IPS DF 6.9 (cell line): Measurements from ENCODE around the gene SWI5.

Experiments
- DNase-seq: peaks from one replicate; pipeline ENCODE4 v3.0.0-alpha.2; 2013; ENCODE audit warnings: low read depth, low spot score
- H3K27ac ChIP-seq: one replicate; pipeline ENCODE4 v1.5.1; 2013; ENCODE audit warnings: low read length, control low read depth
- H3K27me3 ChIP-seq: 2 replicates; pipeline ENCODE4 v1.6.1; 2013; ENCODE audit warnings: mild to moderate bottlenecking, low read length; ENCODE audit not compliant: control insufficient read depth, insufficient read depth
- H3K36me3 ChIP-seq: 2 replicates; pipeline ENCODE4 v1.6.1; 2013; ENCODE audit warnings: low read length; ENCODE audit not compliant: control insufficient read depth, insufficient read depth
- H3K4me1 ChIP-seq: 2 replicates; pipeline ENCODE4 v1.6.1; 2013; ENCODE audit warnings: low read length; ENCODE audit not compliant: control insufficient read depth, insufficient read depth
- H3K4me3 ChIP-seq: 2 replicates; pipeline ENCODE4 v1.5.1; 2013; ENCODE audit warnings: mild to moderate bottlenecking, low read length
- H3K9me3 ChIP-seq: 2 replicates; pipeline ENCODE4 v1.6.1; 2013; ENCODE audit warnings: low read length, inconsistent platforms; ENCODE audit not compliant: control insufficient read depth, insufficient read depth
- WGBS: extraction: QIAGEN DNeasy Blood & Tissue Kit; methylation state at CpG from one replicate; pipeline ENCODE4 v1.1.7; 2013; ENCODE audit warnings: mixed read lengths, missing lambda C conversion rate; ENCODE audit not compliant: insufficient read length, insufficient coverage; 5-methylcytosine and 5-hydroxymethylcytosine counted together

The SWI5 gene

DNA sequence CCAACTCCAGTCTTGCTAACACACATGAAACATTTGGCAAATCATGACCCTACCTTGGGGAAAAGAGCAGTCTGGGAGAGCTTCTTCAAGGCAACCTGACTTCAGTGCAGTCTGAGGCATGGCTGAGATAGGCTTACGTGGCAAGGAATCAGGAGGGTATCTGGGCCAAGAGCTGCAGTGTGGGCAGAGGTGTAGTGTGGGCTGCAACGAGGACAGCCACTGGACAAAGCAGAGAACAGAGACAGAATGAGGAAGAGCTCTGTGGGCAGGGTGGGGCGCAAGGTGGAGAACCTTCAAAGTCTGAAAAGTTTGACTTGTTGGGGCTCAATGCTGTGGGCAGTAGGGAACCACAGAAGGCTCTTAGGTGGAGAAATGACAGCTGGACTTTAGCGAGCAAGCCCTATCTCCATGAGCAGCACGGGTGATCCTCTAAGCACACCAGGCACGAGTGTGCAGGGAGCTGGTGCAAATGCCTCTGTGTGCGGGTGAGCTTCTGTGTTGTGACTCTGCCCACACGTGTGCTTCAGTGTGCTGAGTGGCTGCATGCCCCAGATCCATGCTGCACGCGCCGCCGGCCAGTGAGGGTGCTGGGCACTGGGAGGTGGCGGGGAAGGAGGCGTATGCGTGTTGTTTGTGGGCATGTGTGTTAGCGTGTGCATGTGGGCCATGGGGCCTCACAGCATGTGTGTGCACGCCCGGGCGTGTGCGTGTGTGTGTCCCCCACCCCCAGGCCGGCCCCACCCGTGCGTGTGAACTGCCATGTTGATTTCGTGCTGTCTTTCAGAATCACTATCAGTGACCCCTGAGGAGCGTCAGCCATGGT, 23.5 kb upstream of the SWI5 start:
- H3K27me3 ChIP-seq = no peaks in the 10 kb centered on the region
- WGBS = no CpG with 5 or more reads among the region's 25 CpGs
- H3K27ac ChIP-seq = no peak overlapping the region
- DNase-seq = no peak
- no peak overlapping the region for H3K4me3 ChIP-seq
- peaks cover 8% of the 10 kb centered on the region for H3K36me3 ChIP-seq
- peaks cover 3% of the 10 kb centered on the region for H3K4me1 ChIP-seq
- no peaks in the 10 kb centered on the region for H3K9me3 ChIP-seq

DNA sequence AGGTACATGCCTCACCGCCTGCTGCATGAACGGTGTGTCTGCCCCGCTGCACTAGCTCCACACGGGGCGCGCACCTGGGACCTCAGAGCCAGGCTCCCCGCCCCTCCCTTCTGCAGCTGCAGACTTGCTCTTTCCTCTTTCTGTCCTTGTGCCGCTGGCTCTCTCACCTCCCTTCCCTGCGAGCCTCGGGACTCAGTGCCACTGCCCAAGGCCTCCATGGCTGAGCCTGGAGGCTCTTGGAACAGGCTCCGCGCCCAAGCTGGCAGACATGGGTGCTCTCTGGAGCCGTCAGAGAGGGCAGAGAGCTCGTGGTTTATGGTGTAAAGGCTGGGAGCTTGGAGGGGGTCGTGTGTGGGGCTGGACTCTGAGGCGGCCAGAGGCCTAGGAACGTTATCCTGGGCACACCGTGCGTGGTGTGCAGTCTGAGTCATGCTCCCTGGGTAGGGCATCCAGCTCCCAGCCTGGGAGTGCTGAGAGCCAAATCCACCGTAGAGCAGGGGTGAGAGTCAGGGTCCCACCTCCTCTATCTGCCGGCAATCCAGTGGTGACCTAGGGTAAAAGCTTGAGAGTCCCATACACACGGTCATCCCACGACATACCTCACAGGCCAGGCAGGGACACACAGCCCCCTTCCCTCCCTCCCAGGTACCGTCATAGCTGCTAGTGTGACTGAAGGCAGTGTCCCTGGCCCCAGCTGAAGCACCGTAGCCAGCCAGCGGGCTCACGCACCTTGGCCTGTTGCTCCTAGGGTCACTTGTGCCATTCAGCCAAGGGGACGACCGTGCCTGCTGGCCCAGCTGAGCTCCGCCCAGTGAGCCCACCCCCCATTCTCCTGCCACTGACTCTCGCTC, 22.7 kb upstream of the SWI5 start:
- Histone ChIP-seq H3K36me3 (peaks cover 10% of the 10 kb centered on the region), H3K4me1 (peaks cover 3% of the 10 kb centered on the region), H3K4me3 (no peak overlapping the region), H3K27ac (no peak overlapping the region), H3K27me3 (no peaks in the 10 kb centered on the region), H3K9me3 (no peaks in the 10 kb centered on the region)
- WGBS = no CpG with 5 or more reads among the region's 31 CpGs
- no peak for DNase-seq

DNA sequence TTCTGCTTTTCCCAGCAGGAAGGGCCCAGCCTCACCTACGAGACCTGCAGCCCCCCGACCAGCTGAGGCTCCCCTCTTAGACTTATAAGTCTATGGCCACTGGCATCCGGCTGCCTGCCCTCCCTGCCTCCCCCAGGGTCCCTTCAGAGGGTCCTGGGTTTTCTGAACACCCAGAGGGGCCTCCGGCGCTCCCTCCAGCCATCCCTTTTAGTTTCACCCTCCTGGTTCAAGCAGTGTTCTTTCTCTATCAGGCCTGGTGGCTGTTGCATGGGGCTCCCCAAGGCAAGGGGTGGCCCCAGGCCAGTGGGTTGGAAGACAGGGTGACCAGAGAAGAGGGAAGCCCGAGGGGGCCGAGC, 22.1 kb upstream of the SWI5 start:
- peaks cover 3% of the 10 kb centered on the region for H3K4me1 ChIP-seq
- no peak for DNase-seq
- no peak overlapping the region for H3K27ac ChIP-seq
- H3K4me3 ChIP-seq = no peak overlapping the region
- H3K36me3 ChIP-seq = peaks cover 10% of the 10 kb centered on the region
- H3K9me3 ChIP-seq = no peaks in the 10 kb centered on the region
- no CpG with 5 or more reads among the region's 7 CpGs for WGBS
- H3K27me3 ChIP-seq = no peaks in the 10 kb centered on the region

DNA sequence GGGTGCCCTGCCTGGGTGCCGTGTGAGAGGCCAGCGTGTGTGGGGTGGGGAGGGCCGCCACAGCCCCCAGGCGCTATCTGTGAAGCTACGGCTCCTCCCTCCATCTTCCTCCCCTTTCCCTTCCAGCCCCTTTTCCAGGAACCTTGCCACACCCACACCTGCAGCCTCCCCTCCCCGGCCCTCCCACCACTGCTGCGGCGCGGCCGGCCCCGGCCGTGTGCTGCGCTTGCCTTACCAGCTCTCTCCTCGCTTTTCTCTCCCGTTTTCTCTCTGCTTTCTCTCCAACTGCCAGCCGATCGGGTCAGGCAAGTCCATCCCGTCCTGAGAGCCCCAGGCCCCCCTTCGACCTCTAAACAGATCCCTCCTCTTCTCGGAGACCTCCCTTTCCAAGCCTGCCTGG, 21.7 kb upstream of the SWI5 start:
- Histone ChIP-seq H3K27ac (no peak overlapping the region), H3K36me3 (peaks cover 10% of the 10 kb centered on the region), H3K9me3 (no peaks in the 10 kb centered on the region), H3K4me3 (no peak overlapping the region), H3K27me3 (no peaks in the 10 kb centered on the region), H3K4me1 (peaks cover 3% of the 10 kb centered on the region)
- no peak for DNase-seq
- no CpG with 5 or more reads among the region's 20 CpGs for WGBS

DNA sequence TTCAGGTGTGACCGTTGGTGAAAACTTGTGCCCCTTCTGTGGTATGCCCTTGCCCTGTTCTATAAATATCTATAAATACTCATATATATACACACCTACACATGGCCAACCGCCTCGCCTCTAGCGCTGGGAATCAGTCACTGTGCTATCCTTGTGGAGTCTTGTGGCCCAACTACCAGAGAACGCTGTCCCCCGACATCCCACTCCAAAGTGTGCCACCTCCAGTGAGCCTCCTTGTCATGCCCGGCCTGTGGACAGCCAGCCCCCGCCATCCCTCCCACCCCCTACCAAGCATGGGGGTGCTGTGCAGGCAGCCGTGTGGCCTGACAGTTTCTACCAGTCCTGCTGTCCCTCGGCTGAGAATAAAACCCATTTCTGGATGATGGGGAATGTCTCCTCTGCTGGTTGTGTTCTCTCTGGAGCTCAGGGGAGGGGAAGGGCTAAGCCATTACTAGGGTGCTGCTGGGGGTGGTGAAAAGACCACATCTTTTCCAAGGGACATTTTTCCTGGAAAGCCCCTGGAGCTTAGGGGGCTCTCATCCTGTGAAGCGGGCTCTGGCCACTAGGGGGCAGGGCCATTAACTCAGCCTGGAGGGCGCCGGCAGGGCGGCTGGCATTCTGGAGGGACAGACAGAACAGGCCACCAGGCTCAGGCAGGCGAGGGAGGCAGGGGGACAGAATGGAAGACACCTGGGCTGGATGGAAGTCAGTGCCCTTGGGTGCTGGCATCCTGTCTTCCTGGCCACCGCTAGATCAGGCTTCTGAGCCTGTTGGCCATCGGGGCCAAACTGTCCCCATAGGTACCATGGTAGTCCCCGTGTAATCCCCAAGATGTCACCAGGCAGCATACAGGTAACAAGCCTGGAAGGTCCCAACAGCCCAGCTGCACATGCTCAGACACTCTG, 21.0 kb upstream of the SWI5 start:
- H3K27ac ChIP-seq = no peak overlapping the region
- DNase-seq = no peak
- no CpG with 5 or more reads among the region's 18 CpGs for WGBS
- peaks cover 3% of the 10 kb centered on the region for H3K4me1 ChIP-seq
- H3K27me3 ChIP-seq = no peaks in the 10 kb centered on the region
- H3K36me3 ChIP-seq = peaks cover 13% of the 10 kb centered on the region
- H3K9me3 ChIP-seq = no peaks in the 10 kb centered on the region
- H3K4me3 ChIP-seq = no peak overlapping the region

DNA sequence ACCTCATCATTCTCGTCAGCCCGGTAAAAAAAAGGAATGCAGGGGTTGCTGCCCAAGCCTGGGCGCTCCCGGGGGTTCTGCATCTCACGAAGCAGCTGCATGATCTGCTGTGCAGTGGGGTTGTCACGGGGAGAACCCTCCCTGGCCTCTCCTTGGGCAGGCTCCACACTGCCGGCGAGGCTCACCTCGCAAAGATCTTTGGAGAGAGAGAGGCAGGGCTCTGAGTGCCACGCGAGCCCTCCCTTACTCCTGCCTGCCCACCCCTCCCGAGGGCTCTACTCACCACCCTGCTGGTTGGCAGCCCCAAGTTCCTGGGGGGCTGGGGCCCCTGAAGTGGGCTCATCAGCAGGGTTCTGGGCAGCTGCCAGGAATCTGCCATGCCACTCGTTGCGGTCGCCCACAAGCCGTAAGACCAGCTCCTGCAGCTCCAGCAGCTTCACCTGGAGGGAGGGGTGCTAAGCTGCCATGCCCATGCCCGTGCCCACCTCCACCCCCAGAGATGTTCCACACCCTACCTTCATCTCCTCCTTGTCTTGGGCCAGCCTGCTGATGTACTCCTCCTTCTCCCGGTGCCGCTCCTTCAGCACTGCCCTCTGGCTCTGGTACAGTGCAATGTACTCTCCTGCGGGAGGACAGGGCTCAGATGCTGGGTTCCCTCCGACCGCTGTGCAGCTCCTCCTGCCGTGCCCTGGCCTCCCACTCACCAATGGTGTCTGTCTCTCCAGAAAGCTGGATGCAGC, 18.8 kb upstream of the SWI5 start:
- no peak for DNase-seq
- no peak overlapping the region for H3K27ac ChIP-seq

DNA sequence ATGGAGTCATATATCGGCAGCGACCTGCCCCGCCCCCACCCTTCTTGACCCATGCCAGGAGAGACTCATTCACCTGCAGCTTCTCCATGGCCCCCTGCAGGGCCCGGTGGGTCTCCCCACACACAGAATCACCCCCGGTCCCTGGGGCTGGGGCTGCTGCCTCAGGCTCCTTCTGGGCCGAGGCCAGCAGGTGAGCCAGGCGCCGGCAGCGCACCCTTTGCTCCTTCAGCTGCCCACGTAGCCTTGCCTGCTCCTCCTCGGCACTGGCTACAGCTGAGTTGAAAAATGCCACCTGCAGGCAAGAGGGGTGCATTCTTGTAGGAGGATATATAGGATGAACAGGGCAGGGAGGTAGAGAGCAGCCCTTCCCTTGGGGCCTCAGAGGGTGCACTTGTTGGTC, 18.2 kb upstream of the SWI5 start:
- H3K36me3 ChIP-seq = peaks cover 17% of the 10 kb centered on the region
- no CpG with 5 or more reads among the region's 11 CpGs for WGBS
- no peaks in the 10 kb centered on the region for H3K4me1 ChIP-seq
- H3K9me3 ChIP-seq = no peaks in the 10 kb centered on the region
- no peaks in the 10 kb centered on the region for H3K27me3 ChIP-seq
- H3K4me3 ChIP-seq = no peak overlapping the region
- no peak overlapping the region for H3K27ac ChIP-seq
- no peak for DNase-seq

More for the DNA sequence above, 18.8 kb upstream of the SWI5 start:
- Histone ChIP-seq H3K4me1 (no peaks in the 10 kb centered on the region), H3K27me3 (no peaks in the 10 kb centered on the region), H3K9me3 (no peaks in the 10 kb centered on the region), H3K4me3 (no peak overlapping the region), H3K36me3 (peaks cover 20% of the 10 kb centered on the region)
- no CpG with 5 or more reads among the region's 23 CpGs for WGBS

DNA sequence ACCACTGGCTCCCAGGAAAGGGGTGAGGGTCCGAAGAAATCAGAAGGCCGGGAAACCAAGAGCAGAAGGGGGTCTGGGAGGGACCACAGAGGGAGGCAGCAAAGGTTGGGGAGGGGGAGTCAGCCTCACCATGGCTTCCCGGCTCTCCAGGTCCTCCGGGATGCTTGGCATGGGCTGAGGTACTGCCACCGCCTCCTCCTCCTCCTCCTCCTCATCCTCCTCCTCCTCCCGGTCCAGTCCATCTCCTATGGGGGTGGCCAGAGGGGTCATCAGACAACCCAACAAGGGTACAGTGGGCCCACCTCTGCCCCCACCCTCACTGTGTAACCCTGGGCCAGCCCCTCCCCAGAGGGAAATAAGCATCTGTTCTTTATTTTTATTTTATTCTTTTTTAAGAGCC, 17.8 kb upstream of the SWI5 start:
- H3K36me3 ChIP-seq = peaks cover 16% of the 10 kb centered on the region
- H3K9me3 ChIP-seq = no peaks in the 10 kb centered on the region
- no peak for DNase-seq
- no peak overlapping the region for H3K27ac ChIP-seq
- WGBS = no CpG with 5 or more reads among the region's 6 CpGs
- H3K4me1 ChIP-seq = no peaks in the 10 kb centered on the region
- no peaks in the 10 kb centered on the region for H3K27me3 ChIP-seq
- H3K4me3 ChIP-seq = no peak overlapping the region

DNA sequence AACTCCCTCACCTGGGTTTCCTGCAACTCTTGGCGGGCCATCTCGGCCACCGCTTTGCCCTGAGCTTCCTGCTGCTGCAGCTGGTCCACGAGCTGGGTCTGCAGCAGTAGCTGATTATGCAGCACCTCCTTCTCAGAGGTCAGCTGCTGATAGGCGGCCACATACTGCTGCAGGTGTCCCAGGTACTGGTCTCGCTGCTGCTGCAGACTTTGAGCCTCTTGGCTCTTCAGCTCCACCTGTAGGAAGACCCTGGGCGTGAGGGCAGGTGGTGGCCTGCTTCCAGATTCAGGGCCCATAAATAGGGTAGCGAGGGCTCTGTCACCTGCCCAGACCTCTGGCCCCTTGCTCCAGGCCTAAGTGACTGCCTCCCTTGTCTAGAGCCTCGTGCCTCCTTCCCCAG, 16.9 kb upstream of the SWI5 start:
- WGBS = no CpG with 5 or more reads among the region's 9 CpGs
- Histone ChIP-seq H3K27ac (no peak overlapping the region), H3K4me1 (no peaks in the 10 kb centered on the region), H3K9me3 (no peaks in the 10 kb centered on the region), H3K27me3 (no peaks in the 10 kb centered on the region), H3K36me3 (peaks cover 16% of the 10 kb centered on the region), H3K4me3 (no peak overlapping the region)
- DNase-seq = no peak
